GM19238 (cell line): Measurements from ENCODE around the gene DPP4.
"Not testable (repeated sequence)": the region's sequence is repeated elsewhere in the genome, so short reads cannot be mapped to it uniquely, and the experiment has no call there.

Experiments used
- DNase-seq: peaks from one replicate; pipeline ENCODE4 v3.0.0; 2011; ENCODE audit warnings: low spot score; ENCODE audit not compliant: insufficient read length

The DPP4 gene

GRCh38 chr2:161991991-161992390 lies 82.0 kb downstream of the DPP4 start:
- no peak for DNase-seq

- no peak for DNase-seq
Observed at GRCh38 chr2:161990741-161991140, 83.3 kb downstream of the DPP4 start.

- no peak for DNase-seq
Observed at GRCh38 chr2:161990036-161990435, 84.0 kb downstream of the DPP4 start.

DNA sequence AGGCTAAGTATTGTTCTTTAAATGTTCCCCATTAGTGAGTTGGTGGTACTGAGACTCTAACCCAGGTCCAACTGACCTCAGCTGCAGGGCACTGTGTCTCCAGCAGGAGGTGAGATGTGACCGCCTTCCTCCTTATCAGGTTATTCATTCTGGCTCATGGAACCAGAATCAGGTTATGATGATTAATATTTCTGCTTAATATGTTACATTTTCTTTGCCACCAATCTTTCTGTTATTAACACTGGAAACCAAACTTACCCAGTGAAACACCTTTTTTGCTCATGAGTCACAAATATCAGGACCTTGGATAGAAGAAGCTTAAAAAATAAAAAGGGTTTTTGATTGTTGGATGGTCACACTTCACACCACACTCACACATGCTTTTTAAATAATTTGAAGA lies 85.4 kb downstream of the DPP4 start:
- DNase-seq: no peak

GRCh38 chr2:161987311-161987710 lies 86.7 kb downstream of the DPP4 start:
- DNase-seq: no peak

DNA sequence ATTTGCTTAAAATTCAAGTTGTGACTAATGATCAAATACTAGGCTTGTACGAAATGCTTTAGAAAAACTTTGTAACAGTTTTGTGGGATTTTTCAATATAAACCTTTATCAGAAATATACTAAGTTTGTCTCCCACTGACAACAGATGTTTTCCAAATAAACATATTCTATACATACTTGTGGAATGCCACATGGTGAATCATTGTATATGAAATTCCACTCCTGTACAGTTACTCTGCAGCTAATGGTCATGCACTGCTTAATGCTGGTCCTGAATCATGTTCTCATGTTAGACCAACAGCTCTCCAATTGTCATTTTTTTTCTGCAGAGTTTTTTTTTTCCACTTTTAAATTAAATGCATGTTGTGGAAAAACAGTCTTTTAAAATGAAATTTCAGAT lies 90.1 kb downstream of the DPP4 start:
- DNase-seq: no peak

GRCh38 chr2:161983331-161983651 lies 90.7 kb downstream of the DPP4 start:
- no peak for DNase-seq

DNA sequence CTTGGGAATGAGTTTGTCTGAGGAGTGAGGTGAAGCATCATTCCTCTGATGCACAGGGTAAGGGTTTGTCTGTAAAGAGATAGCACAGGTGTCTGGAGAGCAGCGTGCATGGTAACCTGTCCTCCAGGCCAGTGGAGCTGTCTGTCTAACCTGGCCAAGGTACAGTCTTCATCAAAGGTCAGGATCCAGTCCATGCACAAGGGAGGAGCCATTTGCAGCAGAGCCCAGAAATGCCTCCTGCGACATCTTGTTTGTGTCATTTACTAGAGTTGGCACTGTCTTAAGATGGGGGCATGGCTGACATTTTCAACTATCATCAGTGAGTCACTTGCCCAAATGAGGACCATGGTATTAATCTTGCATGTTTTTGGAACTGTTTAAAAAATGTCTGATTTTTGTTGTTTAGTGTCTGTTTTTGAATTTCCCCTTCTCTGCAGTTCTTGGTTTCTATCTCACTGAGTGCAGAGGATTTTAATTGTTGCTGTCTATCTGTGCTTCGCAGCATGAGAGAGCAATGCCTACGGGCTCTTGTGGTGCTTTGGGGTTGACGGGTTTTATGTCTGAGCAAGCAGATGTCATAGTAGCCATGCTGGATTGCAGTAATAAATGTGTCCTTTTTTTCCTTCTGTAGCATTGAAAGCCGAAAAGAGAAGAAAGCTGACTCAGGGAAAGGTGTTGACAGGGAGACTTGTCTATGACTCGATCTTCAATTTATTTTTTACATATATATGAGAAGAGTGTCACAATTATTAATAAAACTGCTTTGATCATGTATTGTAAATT lies 91.3 kb downstream of the DPP4 start:
- no peak for DNase-seq

DNA sequence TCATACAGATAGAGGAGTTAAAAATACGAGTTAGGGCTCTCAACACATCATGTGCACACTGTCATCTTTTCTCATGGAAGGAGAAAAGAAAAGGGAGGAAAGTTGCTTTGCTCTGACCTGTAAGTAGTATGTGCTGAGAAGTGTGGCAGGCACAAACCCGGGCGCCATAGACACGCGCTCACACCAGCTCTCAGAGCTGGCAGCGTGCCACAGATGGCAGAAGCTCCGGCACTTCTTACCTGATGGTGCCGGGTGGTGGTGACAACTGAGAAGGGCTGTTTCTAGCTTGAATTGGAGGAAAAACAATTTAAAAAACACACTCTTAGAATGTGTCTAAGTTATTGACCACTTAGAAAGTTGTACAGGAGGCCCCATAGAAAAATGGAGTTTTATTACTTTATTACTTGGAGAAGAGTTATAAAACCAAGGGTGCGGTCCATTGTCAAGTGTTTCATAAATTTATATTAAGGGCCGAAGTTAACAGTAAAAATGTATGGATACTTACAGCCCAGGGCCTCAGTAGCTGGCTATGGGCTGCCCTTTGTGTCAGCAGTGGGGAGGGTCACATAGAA lies 92.2 kb downstream of the DPP4 start:
- DNase-seq: no peak

GRCh38 chr2:161980976-161981375 lies 93.0 kb downstream of the DPP4 start:
- DNase-seq: no peak

DNA sequence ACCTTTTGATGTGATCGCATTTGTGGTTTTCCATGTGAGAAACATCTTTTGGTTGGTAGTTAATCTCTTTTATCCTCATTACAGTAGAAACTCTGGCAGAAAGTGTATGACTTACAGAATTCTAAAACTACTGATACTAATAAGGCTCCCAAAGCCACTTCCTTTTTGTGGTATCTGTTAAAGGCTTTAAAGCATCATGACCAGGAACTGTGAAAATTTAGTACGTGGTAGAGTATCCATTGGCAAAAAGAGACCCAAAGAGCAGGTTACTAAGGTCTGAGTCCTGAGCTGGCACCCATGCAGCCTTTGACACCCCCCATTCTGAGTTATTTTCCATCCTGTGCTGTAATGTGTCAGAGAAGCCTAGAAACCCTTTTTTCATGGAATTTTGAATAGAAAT lies 94.5 kb downstream of the DPP4 start:
- no peak for DNase-seq

DNA sequence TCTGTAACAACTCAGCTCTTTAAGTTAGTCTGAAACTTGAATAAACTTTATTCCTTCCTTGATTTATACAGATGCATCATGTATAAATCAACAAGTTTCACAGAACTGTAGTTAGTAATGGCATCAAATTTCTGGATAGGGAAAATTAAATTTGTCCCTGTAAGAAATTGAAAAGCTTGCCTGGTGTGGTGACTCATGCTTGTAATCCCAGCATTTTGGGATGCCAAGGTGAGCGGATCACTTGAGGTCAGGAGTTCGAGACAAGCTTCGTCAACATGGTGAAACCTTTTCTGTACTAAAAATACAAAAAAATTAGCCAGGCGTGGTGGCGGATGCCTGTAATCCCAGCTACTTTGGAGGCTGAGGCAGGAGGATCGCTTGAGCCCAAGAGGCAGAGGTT lies 96.1 kb downstream of the DPP4 start:
- not testable (repeated sequence) for DNase-seq

- no peak for DNase-seq
Observed at GRCh38 chr2:161976917-161977316, 97.1 kb downstream of the DPP4 start.

- DNase-seq: no peak
Observed at GRCh38 chr2:161976295-161976694, 97.7 kb downstream of the DPP4 start.

DNA sequence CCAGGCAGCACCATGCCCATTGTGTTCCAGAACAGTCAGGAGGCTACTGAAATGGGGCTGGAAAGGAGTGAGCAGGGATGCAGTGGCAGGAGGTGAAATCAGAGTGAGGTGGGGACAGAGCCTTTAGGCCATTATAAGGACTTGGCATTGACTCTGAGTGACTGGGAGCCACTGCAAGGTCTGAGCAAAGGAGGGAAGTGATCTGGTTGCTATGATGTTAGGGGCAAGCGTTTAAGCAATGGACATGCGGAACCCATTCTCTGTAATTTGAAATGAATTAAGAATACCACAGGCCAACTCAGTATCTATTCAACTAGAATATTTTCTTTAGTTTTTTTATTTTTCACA lies 98.2 kb downstream of the DPP4 start:
- DNase-seq: no peak

DNA sequence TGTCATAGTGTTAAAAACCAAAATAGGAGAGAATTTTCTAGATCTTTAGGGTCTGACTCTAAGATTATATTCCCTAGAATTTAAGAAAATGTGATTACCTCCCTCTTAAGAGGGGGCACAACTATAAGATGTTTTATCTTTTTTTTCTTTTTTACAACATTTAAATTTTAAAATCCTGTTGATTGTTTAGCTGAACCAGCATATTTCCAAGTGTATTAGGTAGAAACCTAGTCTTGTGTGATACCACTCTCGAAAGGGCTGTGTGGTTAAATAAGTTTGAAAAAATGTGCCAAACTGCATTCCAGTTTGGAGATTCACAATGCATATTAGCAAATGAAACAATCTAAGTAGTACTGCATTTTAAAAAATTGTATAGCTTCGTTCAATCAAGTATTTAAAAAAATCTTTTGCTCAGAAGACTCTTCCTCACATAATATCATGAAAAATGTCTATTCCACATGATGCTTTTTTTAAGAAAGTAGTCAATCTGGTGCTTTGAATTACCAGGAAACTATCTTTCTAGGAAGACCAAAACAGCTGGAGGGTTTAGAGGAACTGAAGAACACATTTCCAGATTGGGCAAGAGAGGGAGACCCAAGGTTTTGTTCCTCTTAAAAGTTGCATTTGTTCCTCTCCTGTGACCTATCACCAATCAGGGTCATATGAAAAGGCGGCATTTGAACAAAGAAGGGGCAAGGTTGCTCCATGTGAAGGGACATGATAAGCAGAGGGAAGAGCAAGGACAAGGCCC lies 98.8 kb downstream of the DPP4 start:
- DNase-seq: no peak

GRCh38 chr2:161974461-161974860 lies 99.6 kb downstream of the DPP4 start:
- no peak for DNase-seq

- no peak for DNase-seq
Observed at GRCh38 chr2:161972866-161973265, 101.1 kb downstream of the DPP4 start.

- no peak for DNase-seq
Observed at GRCh38 chr2:161972232-161972631, 101.8 kb downstream of the DPP4 start.

- no peak for DNase-seq
Observed at GRCh38 chr2:161971551-161971950, 102.5 kb downstream of the DPP4 start.

DNA sequence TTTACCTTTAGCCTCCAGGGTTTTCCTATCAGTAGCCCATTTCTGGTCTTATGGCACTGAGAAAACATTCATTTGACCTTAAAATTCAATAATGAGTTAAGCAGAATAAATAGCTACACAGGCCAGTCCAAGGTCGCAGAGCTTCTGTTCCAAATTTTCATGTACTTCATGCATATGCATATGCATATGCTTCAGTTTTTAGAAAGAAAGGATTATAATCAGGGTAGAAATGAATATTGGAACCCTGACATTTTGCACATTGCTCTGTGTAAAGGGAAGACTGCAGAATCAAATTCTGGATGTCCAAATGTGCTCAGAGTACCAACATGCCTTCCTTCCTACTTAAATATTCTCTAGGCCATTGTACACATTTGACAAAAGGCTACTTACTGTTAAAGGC lies 104.9 kb downstream of the DPP4 start:
- DNase-seq: no peak

GRCh38 chr2:161965994-161966393 lies 108.0 kb downstream of the DPP4 start:
- no peak for DNase-seq

- DNase-seq: no peak
Observed at GRCh38 chr2:161964160-161964559, 109.9 kb downstream of the DPP4 start.
